ENCODE data around the gene RMND5A. TPM values are rescaled to one million over a fixed set of nuclear protein-coding genes. Genes with fewer than 3 reads are reported as not detected.

RMND5A gene
- total and polyA plus RNA-seq, 2 experiments from 2014 or later: 23.0 to 80.8 TPM

DNA sequence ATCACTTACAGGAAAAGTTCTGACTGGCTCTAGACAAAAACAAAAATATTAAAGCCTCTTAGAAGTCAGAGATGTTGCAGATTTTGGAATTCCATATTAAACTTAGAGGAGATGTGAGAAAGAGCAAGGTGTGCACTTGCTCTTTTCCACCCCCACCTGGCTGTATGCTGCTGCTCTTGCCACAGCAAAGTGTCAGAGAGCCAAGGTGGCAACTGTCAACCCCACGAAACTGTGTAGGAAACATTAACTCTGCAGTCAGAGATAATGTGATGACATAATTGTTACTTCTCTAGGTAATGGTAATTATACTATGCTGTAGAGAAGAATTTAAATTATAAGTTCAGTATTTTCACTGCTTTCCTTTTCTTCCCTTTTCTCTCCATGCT, 45.2 kb downstream of the RMND5A start:
- peaks cover 16% of the 10 kb centered on the region for H3K79me2 ChIP-seq
- no peak overlapping the region for H3K4me2 ChIP-seq
- no peaks in the 10 kb centered on the region for H3K36me3 ChIP-seq (replicated peaks; ENCODE audit: insufficient read depth, low read depth)
- WGBS (ENCODE audit: low lambda C conversion rate, missing lambda C conversion rate): 70% methylated on average over 1 of the region's 1 CpG
- no peak for DNase-seq (ENCODE audit: low spot score)
- H4K20me1 ChIP-seq (ENCODE audit: insufficient read depth, poor library complexity, severe bottlenecking): peaks cover 9% of the 10 kb centered on the region
- H3K4me3 ChIP-seq: no peak overlapping the region
- no peak overlapping the region for H3K27ac ChIP-seq
- no peaks in the 10 kb centered on the region for H3K9me3 ChIP-seq (ENCODE audit: low read depth)
- H3K4me1 ChIP-seq (ENCODE audit: insufficient read depth): no peaks in the 10 kb centered on the region
- H3K27me3 ChIP-seq: no peaks in the 10 kb centered on the region
- TF ChIP-seq, protein P1, sequence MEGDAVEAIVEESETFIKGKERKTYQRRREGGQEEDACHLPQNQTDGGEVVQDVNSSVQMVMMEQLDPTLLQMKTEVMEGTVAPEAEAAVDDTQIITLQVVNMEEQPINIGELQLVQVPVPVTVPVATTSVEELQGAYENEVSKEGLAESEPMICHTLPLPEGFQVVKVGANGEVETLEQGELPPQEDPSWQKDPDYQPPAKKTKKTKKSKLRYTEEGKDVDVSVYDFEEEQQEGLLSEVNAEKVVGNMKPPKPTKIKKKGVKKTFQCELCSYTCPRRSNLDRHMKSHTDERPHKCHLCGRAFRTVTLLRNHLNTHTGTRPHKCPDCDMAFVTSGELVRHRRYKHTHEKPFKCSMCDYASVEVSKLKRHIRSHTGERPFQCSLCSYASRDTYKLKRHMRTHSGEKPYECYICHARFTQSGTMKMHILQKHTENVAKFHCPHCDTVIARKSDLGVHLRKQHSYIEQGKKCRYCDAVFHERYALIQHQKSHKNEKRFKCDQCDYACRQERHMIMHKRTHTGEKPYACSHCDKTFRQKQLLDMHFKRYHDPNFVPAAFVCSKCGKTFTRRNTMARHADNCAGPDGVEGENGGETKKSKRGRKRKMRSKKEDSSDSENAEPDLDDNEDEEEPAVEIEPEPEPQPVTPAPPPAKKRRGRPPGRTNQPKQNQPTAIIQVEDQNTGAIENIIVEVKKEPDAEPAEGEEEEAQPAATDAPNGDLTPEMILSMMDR (IDR thresholded peaks at IDR 0.05; ENCODE audit: poor library complexity): no peak
- TF ChIP-seq EZH2 (IDR thresholded peaks at IDR 0.05; ENCODE audit: borderline replicate concordance) (no peak), EZH2phosphoT487 (IDR thresholded peaks at IDR 0.05; ENCODE audit: low read depth, severe bottlenecking, unreplicated experiment) (no peak)
- H2AFZ ChIP-seq: no peak overlapping the region
- no peaks in the 10 kb centered on the region for H3K9me2 ChIP-seq (replicated peaks; ENCODE audit: insufficient read depth)

DNA sequence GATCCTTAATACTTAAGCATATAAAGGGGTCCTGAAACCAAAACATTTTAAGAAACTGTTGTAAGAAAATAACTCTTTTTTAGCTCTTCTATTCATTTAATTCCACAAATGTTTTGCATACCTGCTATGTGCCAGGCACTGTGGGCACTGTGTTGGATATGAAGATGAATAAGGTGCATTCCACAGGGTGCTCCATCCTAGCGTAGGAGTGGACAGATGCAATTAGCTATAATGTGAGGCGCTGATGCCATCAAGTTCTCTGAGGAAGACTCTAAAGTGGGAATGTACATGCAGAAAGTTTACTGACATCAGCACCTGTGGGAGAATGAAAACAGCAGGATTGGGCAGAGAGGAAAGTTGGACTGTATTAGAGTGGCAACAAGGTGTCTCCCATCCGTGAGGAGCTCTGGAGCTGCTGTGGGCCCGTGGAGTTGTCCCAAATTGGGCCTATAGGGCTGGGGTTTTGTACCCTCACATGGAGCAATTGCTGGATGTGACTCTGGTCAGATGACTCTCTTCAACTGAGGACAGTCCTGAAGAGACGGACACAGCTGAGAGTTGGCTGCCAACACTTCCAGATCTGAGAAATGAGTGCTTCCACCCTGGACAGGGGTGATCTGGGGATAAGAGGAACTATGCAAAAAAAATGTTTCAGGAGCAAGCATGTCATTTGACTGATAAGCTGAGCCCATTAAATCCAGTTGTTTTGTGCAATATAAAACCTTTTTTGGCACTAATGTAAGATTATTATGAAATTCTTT, 48.3 kb downstream of the RMND5A start:
- no peaks in the 10 kb centered on the region for H3K9me2 ChIP-seq (replicated peaks; ENCODE audit: insufficient read depth)
- WGBS (ENCODE audit: low lambda C conversion rate, missing lambda C conversion rate): 97% methylated on average over 5 of the region's 5 CpGs

DNA sequence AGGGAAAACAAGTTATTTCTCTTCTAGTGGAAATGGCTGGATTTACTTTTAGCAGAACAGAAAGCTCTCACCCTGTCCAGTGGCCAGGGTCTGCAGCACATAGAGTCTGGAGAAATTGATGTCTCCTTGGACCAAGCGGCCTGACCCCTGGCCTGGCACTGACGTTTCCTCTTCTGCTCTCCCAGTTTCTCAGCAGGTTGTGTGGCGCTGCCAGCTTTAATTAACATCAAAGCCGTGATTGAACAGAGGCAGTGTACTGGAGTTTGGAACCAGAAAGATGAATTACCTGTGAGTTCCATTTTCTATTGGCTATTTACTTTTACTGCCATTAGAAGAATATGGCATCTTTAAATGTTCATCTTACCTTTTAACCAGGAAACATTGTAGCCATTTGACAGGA, 49.7 kb downstream of the RMND5A start:
- H2AFZ ChIP-seq: no peak overlapping the region

More for the DNA sequence above, 48.3 kb downstream of the RMND5A start:
- H3K27ac ChIP-seq: no peak overlapping the region
- no peaks in the 10 kb centered on the region for H3K27me3 ChIP-seq
- no peaks in the 10 kb centered on the region for H3K4me1 ChIP-seq (ENCODE audit: insufficient read depth)
- H2AFZ ChIP-seq: no peak overlapping the region
- TF ChIP-seq, protein P1 (IDR thresholded peaks at IDR 0.05; ENCODE audit: poor library complexity): no peak
- no peak overlapping the region for H3K4me3 ChIP-seq
- no peaks in the 10 kb centered on the region for H3K79me2 ChIP-seq
- H3K9me3 ChIP-seq (ENCODE audit: low read depth): no peaks in the 10 kb centered on the region
- no peaks in the 10 kb centered on the region for H3K36me3 ChIP-seq (replicated peaks; ENCODE audit: insufficient read depth, low read depth)
- no peak for DNase-seq (ENCODE audit: low spot score)
- peaks cover 5% of the 10 kb centered on the region for H4K20me1 ChIP-seq (ENCODE audit: insufficient read depth, poor library complexity, severe bottlenecking)
- H3K4me2 ChIP-seq: no peak overlapping the region

More for the DNA sequence above, 49.7 kb downstream of the RMND5A start:
- Histone ChIP-seq H3K27me3 (no peaks in the 10 kb centered on the region), H3K4me1 (ENCODE audit: insufficient read depth) (no peaks in the 10 kb centered on the region), H3K27ac (no peak overlapping the region), H3K9me3 (ENCODE audit: low read depth) (no peaks in the 10 kb centered on the region), H4K20me1 (ENCODE audit: insufficient read depth, poor library complexity, severe bottlenecking) (peaks cover 4% of the 10 kb centered on the region), H3K79me2 (no peaks in the 10 kb centered on the region), H3K36me3 (replicated peaks; ENCODE audit: insufficient read depth, low read depth) (no peaks in the 10 kb centered on the region), H3K9me2 (replicated peaks; ENCODE audit: insufficient read depth) (no peaks in the 10 kb centered on the region), H3K4me2 (no peak overlapping the region), H3K4me3 (no peak overlapping the region)
- 93% methylated on average over 4 of the region's 4 CpGs for WGBS (ENCODE audit: low lambda C conversion rate, missing lambda C conversion rate)
- DNase-seq (ENCODE audit: low spot score): no peak
- no peak for TF ChIP-seq EZH2 (IDR thresholded peaks at IDR 0.05; ENCODE audit: borderline replicate concordance)
- TF ChIP-seq EZH2phosphoT487 (IDR thresholded peaks at IDR 0.05; ENCODE audit: low read depth, severe bottlenecking, unreplicated experiment): no peak
- TF ChIP-seq, protein P1 (IDR thresholded peaks at IDR 0.05; ENCODE audit: poor library complexity): no peak
